Loucy (cell line): ENCODE results near the gene BLTP2.

Experiments used
- H2AFZ ChIP-seq: fragments of 200-600 bp; sonication (generic); 2 replicates; pipeline ENCODE4 v1.6.0; 2016; ENCODE audit warnings: antibody characterized with exemption, mild to moderate bottlenecking, low read length, moderate library complexity
- H3F3A ChIP-seq: fragments of 200-600 bp; 2 replicates; pipeline ENCODE4 v1.6.0; 2016; ENCODE audit warnings: antibody characterized with exemption, low read depth, mild to moderate bottlenecking
- H3K27me3 ChIP-seq: fragments of 200-600 bp; sonication (generic); 2 replicates; pipeline ENCODE4 v1.6.1; 2014; ENCODE audit warnings: low read length, mild to moderate bottlenecking; ENCODE audit not compliant: insufficient read depth, poor library complexity, severe bottlenecking
- H3K36me3 ChIP-seq: fragments of 200-600 bp; sonication (generic); 2 replicates; pipeline ENCODE4 v1.6.1; 2016; ENCODE audit warnings: low read length; ENCODE audit not compliant: insufficient read depth
- H3K4me1 ChIP-seq: fragments of 200-600 bp; sonication (generic); 2 replicates; pipeline ENCODE4 v1.5.1; 2014; ENCODE audit warnings: low read length, mild to moderate bottlenecking; ENCODE audit not compliant: insufficient read depth, poor library complexity, severe bottlenecking
- H3K4me2 ChIP-seq: fragments of 200-600 bp; sonication (generic); 2 replicates; pipeline ENCODE4 v1.6.0; 2014; ENCODE audit warnings: antibody characterized with exemption, low read length, low read depth, mild to moderate bottlenecking; ENCODE audit not compliant: poor library complexity, severe bottlenecking
- H3K4me3 ChIP-seq: fragments of 200-600 bp; sonication (generic); 2 replicates; pipeline ENCODE4 v1.5.1; 2014; ENCODE audit warnings: low read length, mild to moderate bottlenecking, mixed read lengths; ENCODE audit not compliant: poor library complexity, severe bottlenecking
- H3K79me2 ChIP-seq: fragments of 200-600 bp; sonication (generic); 2 replicates; pipeline ENCODE4 v1.6.1; 2014; ENCODE audit warnings: low read length; ENCODE audit not compliant: insufficient read depth
- H3K9ac ChIP-seq: fragments of 200-600 bp; sonication (generic); 2 replicates; pipeline ENCODE4 v1.6.0; 2014; ENCODE audit warnings: mild to moderate bottlenecking, low read depth, low read length, moderate library complexity; ENCODE audit not compliant: poor library complexity, severe bottlenecking
- H3K9me2 ChIP-seq: fragments of 200-600 bp; sonication (generic); replicated peaks from 2 replicates; pipeline ENCODE4 v1.6.1; 2016; ENCODE audit warnings: low read depth, low read length, mixed read lengths
- H3K9me3 ChIP-seq: fragments of 200-600 bp; sonication (generic); 2 replicates; pipeline ENCODE4 v1.6.1; 2014; ENCODE audit warnings: mild to moderate bottlenecking, antibody characterized with exemption, low read length, low read depth; ENCODE audit not compliant: insufficient read depth
- H4K20me1 ChIP-seq: fragments of 200-600 bp; sonication (generic); 2 replicates; pipeline ENCODE4 v1.6.0; 2014; ENCODE audit warnings: antibody characterized with exemption, low read length, mild to moderate bottlenecking; ENCODE audit not compliant: insufficient read depth, poor library complexity, severe bottlenecking
- CTCF ChIP-seq: fragments of 200-600 bp; sonication (generic); conservative IDR thresholded peaks from 2 replicates; pipeline ENCODE4 v1.5.1; 2014; ENCODE audit warnings: mild to moderate bottlenecking, antibody characterized with exemption, low read length
- EZH2phosphoT487 ChIP-seq: fragments of 200-600 bp; IDR thresholded peaks from 2 replicates; pipeline ENCODE4 v1.6.1; 2018; ENCODE audit warnings: antibody characterized with exemption, mild to moderate bottlenecking, moderate library complexity, borderline replicate concordance

The BLTP2 gene

GRCh38 chr17:28599311-28600184 lies 45.4 kb downstream of the BLTP2 start:
- no peaks in the 10 kb centered on the region for H3K9me2 ChIP-seq
- H3K27me3 ChIP-seq = no peaks in the 10 kb centered on the region
- H4K20me1 ChIP-seq = no peaks in the 10 kb centered on the region
- peak overlapping the region; percentile 95 for H3K4me3 ChIP-seq
- no peaks in the 10 kb centered on the region for H3F3A ChIP-seq
- H2AFZ ChIP-seq = peak overlapping the region; percentile 68
- H3K9ac ChIP-seq = peak overlapping the region; percentile 95
- TF ChIP-seq CTCF (no peak), EZH2phosphoT487 (no peak)
- peak overlapping the region; percentile 93 for H3K4me2 ChIP-seq
- no peaks in the 10 kb centered on the region for H3K9me3 ChIP-seq
- H3K79me2 ChIP-seq = peaks cover 38% of the 10 kb centered on the region
- peaks cover 19% of the 10 kb centered on the region for H3K4me1 ChIP-seq
- H3K36me3 ChIP-seq = no peaks in the 10 kb centered on the region

GRCh38 chr17:28598799-28599310 lies 46.1 kb downstream of the BLTP2 start, which contains the start of gene SPAG5:
TSS of gene SPAG5 (minus strand) at chr17:28599025. CDS start at chr17:28598946, 79 bp downstream.
- Histone ChIP-seq H3K4me3 (peak within 1 kb of the TSS; percentile 95), H3F3A (no peaks in the 10 kb centered on the region), H3K4me2 (peak within 1 kb of the TSS; percentile 93), H2AFZ (peak within 1 kb of the TSS; percentile 83), H3K9me2 (no peaks in the 10 kb centered on the region), H3K9me3 (no peaks in the 10 kb centered on the region), H3K4me1 (peaks cover 21% of the 10 kb centered on the region), H4K20me1 (no peaks in the 10 kb centered on the region), H3K9ac (peak within 1 kb of the TSS; percentile 95), H3K79me2 (peaks cover 43% of the 10 kb centered on the region), H3K27me3 (no peaks in the 10 kb centered on the region), H3K36me3 (no peaks in the 10 kb centered on the region)
- TF ChIP-seq CTCF (no peak), EZH2phosphoT487 (no peak)

GRCh38 chr17:28598389-28598788 lies 46.6 kb downstream of the BLTP2 start:
- TF ChIP-seq CTCF (no peak), EZH2phosphoT487 (no peak)

More at GRCh38 chr17:28598389-28598788, 46.6 kb downstream of the BLTP2 start:
- Histone ChIP-seq H3K9me3 (no peaks in the 10 kb centered on the region), H3K4me2 (peak overlapping the region; percentile 93), H3K4me3 (peak overlapping the region; percentile 95), H3K9me2 (no peaks in the 10 kb centered on the region), H3K4me1 (peaks cover 21% of the 10 kb centered on the region), H3K27me3 (no peaks in the 10 kb centered on the region), H4K20me1 (no peaks in the 10 kb centered on the region), H3K79me2 (peaks cover 45% of the 10 kb centered on the region), H3K36me3 (0 out of 2 replicates have a peak, but pooled peaks cover under 1% of the 10 kb centered on the region), H3K9ac (peak overlapping the region; percentile 95), H3F3A (no peaks in the 10 kb centered on the region), H2AFZ (peak overlapping the region; percentile 83)
